Stomach smooth muscle (tissue), 2 donors: ENCODE data around the gene NRG3.

Experiments
- H3K27ac ChIP-seq: one replicate; pipeline ENCODE4 v1.7.0; 2013; ENCODE audit warnings: mild to moderate bottlenecking, low read length, inconsistent platforms
- H3K27me3 ChIP-seq, 2 donors: one replicate each; pipeline ENCODE4 v1.7.0; 2013; ENCODE audit warnings: low read length in 2 of 2; ENCODE audit not compliant: insufficient read depth in 2 of 2, control insufficient read depth in 1 of 2
- H3K36me3 ChIP-seq, 2 donors: one replicate each; pipeline ENCODE4 v1.7.0; 2013; ENCODE audit warnings: low read length in 2 of 2; ENCODE audit not compliant: control insufficient read depth in 2 of 2, insufficient read depth in 2 of 2
- H3K4me1 ChIP-seq: one replicate; pipeline ENCODE4 v1.7.0; 2013; ENCODE audit warnings: low read length; ENCODE audit not compliant: control insufficient read depth, insufficient read depth
- H3K4me3 ChIP-seq, 2 donors: one replicate each; pipeline ENCODE4 v1.7.0; 2013; ENCODE audit warnings: low read length in 2 of 2
- H3K9ac ChIP-seq, 2 donors: one replicate each; pipeline ENCODE4 v1.7.0; 2013; ENCODE audit warnings: low read length in 2 of 2, mild to moderate bottlenecking in 1 of 2
- H3K9me3 ChIP-seq, 2 donors: one replicate each; pipeline ENCODE4 v1.7.0; 2013; ENCODE audit warnings: low read length in 2 of 2; ENCODE audit not compliant: control insufficient read depth in 2 of 2
- donor health status: healthy.
- donor health status: Pancreatic carcinoma.

The NRG3 gene

DNA sequence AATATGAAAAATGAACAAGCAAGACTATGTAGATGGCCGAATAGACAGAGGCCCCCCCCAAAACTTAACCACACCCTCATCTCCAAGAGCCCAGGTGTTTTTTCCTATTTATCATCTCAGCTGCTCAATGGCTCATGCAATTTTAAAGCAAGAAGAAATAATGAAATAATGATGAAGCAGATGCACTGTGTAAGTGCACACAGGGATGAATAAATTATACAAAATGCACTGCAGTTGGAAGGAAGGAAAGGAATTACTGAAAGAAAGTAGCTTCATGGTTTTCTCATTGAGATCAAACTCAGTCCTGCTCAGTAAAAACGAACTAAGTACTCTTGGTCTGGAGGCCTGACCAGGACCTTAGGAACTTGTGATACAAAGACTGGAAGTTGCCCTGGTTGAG lies 810.1 kb downstream of the NRG3 start:
- Histone ChIP-seq H3K4me3 (no peak overlapping the region), H3K4me1 (no peaks in the 10 kb centered on the region), H3K27ac (no peak overlapping the region), H3K36me3 (no peaks in the 10 kb centered on the region), H3K27me3 (no peaks in the 10 kb centered on the region), H3K9ac (no peak overlapping the region), H3K9me3 (no peaks in the 10 kb centered on the region)

DNA sequence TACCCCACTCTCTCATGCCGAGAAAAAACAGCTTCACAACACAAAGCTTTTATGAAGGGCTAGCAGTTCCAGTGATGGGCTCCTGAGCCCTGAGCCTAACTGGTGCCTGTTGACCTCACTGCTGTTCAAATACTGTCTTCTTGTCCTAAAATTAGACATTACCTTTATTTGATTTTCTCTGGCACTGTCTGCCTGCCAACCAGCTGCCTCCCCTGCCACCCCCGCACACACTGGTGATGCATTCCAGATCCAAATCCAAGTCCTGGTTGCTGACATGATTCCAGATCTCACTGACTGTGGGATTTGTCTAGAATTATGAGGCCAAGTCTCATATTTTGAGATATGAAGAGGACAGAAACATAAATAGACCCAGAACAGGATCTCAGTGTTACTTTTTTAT lies 816.2 kb downstream of the NRG3 start:
- Histone ChIP-seq H3K9ac (no peak overlapping the region), H3K4me1 (peaks cover 5% of the 10 kb centered on the region), H3K27ac (no peak overlapping the region), H3K9me3 (no peaks in the 10 kb centered on the region), H3K27me3 (no peaks in the 10 kb centered on the region), H3K36me3 (no peaks in the 10 kb centered on the region), H3K4me3 (no peak overlapping the region)

GRCh38 chr10:82692458-82692857 lies 817.5 kb downstream of the NRG3 start:
- H3K4me3 ChIP-seq, result no peak overlapping the region
- no peaks in the 10 kb centered on the region for H3K9me3 ChIP-seq
- no peaks in the 10 kb centered on the region for H3K36me3 ChIP-seq
- no peak overlapping the region for H3K9ac ChIP-seq
- H3K4me1 ChIP-seq, result peaks cover 5% of the 10 kb centered on the region
- no peak overlapping the region for H3K27ac ChIP-seq
- no peaks in the 10 kb centered on the region for H3K27me3 ChIP-seq

- H3K27ac ChIP-seq, result no peak overlapping the region
- H3K4me1 ChIP-seq, result no peaks in the 10 kb centered on the region
- no peak overlapping the region for H3K9ac ChIP-seq
- no peaks in the 10 kb centered on the region for H3K36me3 ChIP-seq
- no peaks in the 10 kb centered on the region for H3K9me3 ChIP-seq
- H3K27me3 ChIP-seq, result no peaks in the 10 kb centered on the region
- no peak overlapping the region for H3K4me3 ChIP-seq
These were observed 846.8 kb downstream of the NRG3 start for GRCh38 chr10:82721831-82722230.

- H3K27me3 ChIP-seq, result no peaks in the 10 kb centered on the region
- H3K36me3 ChIP-seq, result no peaks in the 10 kb centered on the region
- no peak overlapping the region for H3K27ac ChIP-seq
- H3K4me1 ChIP-seq, result no peaks in the 10 kb centered on the region
- no peak overlapping the region for H3K4me3 ChIP-seq
- no peaks in the 10 kb centered on the region for H3K9me3 ChIP-seq
- no peak overlapping the region for H3K9ac ChIP-seq
These were observed 847.3 kb downstream of the NRG3 start for GRCh38 chr10:82722273-82722672.

DNA sequence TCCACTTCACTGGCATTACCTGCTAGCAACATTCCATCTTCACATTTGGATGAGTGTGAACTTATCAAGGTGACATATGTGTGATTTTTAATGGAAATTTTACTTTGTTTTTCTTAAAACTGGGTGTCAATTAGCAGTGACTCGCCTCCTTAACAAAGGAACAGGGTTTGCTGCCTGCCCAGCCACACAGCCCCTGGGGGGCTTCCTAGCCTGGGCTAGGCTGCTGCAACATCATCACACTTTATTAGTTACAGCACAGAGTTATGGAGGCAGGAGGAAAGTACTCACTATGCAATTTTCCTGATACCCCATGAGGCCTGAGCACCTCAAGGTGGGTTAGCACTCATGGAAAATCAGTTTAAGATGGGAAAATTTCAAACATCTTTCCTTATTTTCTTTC lies 861.3 kb downstream of the NRG3 start:
- Histone ChIP-seq H3K9ac (no peak overlapping the region), H3K27ac (no peak overlapping the region), H3K36me3 (no peaks in the 10 kb centered on the region), H3K4me3 (no peak overlapping the region), H3K9me3 (no peaks in the 10 kb centered on the region), H3K4me1 (no peaks in the 10 kb centered on the region), H3K27me3 (no peaks in the 10 kb centered on the region)

DNA sequence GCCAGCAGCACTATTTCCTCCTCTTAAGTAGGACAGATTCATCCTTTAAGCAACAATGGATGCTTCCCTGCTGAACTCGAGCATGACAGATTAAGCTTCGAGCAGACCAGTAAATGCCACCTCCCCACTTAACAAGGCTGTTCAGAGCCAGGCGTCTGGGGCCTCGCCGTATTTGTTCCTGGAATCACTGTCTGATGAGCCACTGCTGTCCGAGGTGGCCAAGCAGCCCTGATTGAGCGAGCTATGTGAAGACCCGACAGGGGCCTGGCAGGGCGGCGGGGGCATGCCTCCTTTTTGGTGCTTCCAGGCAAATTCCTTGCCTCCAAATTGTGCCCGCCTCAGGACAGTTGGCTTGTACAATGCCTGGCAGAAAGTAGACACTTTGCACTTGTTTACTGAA lies 862.6 kb downstream of the NRG3 start:
- Histone ChIP-seq H3K27me3 (no peaks in the 10 kb centered on the region), H3K9ac (no peak overlapping the region), H3K36me3 (no peaks in the 10 kb centered on the region), H3K9me3 (no peaks in the 10 kb centered on the region), H3K4me3 (no peak overlapping the region), H3K4me1 (no peaks in the 10 kb centered on the region), H3K27ac (no peak overlapping the region)

- Histone ChIP-seq H3K27me3 (no peaks in the 10 kb centered on the region), H3K36me3 (no peaks in the 10 kb centered on the region), H3K9me3 (no peaks in the 10 kb centered on the region), H3K9ac (no peak overlapping the region), H3K27ac (no peak overlapping the region), H3K4me1 (no peaks in the 10 kb centered on the region), H3K4me3 (no peak overlapping the region)
These were observed 863.6 kb downstream of the NRG3 start for GRCh38 chr10:82738592-82738991.

GRCh38 chr10:82742478-82742877 lies 867.5 kb downstream of the NRG3 start:
- no peak overlapping the region for H3K4me3 ChIP-seq
- H3K9ac ChIP-seq, result no peak overlapping the region
- H3K27ac ChIP-seq, result no peak overlapping the region
- H3K27me3 ChIP-seq, result no peaks in the 10 kb centered on the region
- no peaks in the 10 kb centered on the region for H3K36me3 ChIP-seq
- H3K9me3 ChIP-seq, result no peaks in the 10 kb centered on the region
- no peaks in the 10 kb centered on the region for H3K4me1 ChIP-seq

- H3K36me3 ChIP-seq, result no peaks in the 10 kb centered on the region
- H3K27me3 ChIP-seq, result no peaks in the 10 kb centered on the region
- no peak overlapping the region for H3K27ac ChIP-seq
- no peak overlapping the region for H3K4me3 ChIP-seq
- no peaks in the 10 kb centered on the region for H3K9me3 ChIP-seq
- H3K9ac ChIP-seq, result no peak overlapping the region
- H3K4me1 ChIP-seq, result no peaks in the 10 kb centered on the region
These were observed 867.9 kb downstream of the NRG3 start for GRCh38 chr10:82742898-82743297.

DNA sequence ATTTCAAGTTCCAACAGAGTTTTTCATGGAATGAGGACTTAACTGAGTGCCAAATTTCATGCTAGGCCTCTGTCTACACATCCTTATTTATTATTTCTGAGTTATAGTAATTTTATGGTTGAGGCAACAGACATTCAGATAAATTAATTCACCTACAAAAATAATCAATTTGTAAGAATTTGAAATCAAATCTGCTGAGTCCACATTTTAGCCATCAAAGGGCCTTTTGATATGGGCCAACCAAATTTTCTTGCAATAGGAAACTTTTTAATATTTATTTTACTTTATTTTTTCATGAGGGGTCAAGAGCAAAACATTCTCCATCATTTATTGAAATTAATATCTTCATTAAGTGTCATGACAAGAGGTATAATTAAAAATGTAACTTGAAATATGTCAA lies 875.5 kb downstream of the NRG3 start:
- no peak overlapping the region for H3K27ac ChIP-seq
- H3K9me3 ChIP-seq, result no peaks in the 10 kb centered on the region
- no peaks in the 10 kb centered on the region for H3K4me1 ChIP-seq
- H3K4me3 ChIP-seq, result no peak overlapping the region
- no peaks in the 10 kb centered on the region for H3K36me3 ChIP-seq
- no peak overlapping the region for H3K9ac ChIP-seq
- no peaks in the 10 kb centered on the region for H3K27me3 ChIP-seq

DNA sequence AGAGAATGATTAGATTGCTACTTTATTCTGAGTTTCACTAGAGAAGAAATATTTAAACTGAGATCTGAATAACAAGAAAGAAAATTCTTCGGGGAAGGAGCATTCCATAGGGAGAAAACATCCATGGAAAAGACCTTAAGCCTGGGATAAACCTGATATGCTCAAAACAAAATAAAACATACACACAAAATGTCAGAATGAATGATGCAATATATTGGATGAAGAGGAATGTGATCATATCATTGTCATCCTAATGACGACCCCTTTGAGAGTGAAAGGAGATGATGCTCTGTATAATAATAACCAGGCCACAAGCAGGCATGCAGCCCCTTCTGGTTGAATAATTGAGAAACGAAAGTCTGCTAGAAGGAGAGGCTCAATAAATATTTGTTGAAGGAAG lies 882.4 kb downstream of the NRG3 start:
- Histone ChIP-seq H3K4me3 (no peak overlapping the region), H3K27me3 (no peaks in the 10 kb centered on the region), H3K9ac (no peak overlapping the region), H3K27ac (no peak overlapping the region), H3K36me3 (no peaks in the 10 kb centered on the region), H3K4me1 (no peaks in the 10 kb centered on the region), H3K9me3 (no peaks in the 10 kb centered on the region)
